HG03175 (cell line): ENCODE results near the gene OR6Y1.

Experiments used
- ATAC-seq: cut with Tn5 transposase; IDR thresholded peaks from one replicate; pipeline ENCODE4 v1.9.1; 2021; ENCODE audit warnings: mild to moderate bottlenecking, moderate library complexity; ENCODE audit not compliant: unreplicated experiment

The OR6Y1 gene

DNA sequence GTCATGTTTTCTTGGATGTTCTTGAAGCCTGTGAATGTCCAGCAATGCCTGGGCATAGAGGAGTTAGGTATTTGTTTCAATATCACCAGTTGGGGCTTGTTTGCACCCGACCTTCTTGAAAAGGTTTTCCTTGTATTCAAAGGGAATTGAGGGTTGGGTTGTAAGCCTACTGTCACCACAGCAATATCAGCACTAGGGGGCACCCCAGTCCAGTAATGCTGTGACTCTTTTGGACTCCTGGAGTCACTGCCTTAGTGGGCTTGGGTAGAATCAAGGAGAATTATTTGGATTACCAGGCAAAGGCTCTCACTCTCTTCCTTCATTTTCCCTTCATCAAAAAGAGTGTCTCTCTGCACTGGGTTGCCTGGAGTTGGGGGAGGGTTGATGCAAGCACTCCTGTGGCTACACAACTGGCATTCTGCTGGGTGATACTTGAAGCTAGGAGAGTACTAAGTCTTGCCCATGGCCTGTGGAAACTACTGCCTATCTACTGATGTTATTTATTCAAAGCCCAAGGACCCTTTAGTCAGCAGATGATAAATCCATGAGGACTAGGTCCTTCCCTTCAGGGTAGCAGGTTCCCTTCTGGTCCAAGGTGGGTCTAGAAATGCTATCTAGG, 47.7 kb downstream of the OR6Y1 start:
- ATAC-seq, result no peak

GRCh38 chr1:158496374-158496773, 57.8 kb downstream of the OR6Y1 start:
- no peak for ATAC-seq

DNA sequence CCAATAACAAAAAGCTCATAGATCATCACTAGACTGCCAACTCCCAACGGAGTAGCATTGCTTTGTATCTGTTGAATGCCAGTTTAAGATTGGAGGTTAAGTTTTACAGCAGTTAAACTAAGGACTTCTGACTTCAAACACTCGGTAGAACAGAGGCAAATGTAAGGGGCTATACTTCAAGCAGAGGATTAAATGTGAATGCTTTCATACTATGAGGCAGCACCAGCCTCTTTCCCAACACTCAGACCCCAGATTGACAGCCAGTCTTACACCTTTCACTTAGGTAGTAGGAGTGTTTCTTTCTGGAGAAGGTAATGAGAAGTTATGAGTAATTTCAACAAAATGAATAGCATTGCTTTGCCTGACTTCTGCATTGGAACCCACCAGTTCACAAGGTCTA, 59.4 kb downstream of the OR6Y1 start:
- ATAC-seq, result no peak
